ENCODE measurements around the gene E2F4. TPM values are rescaled to one million over a fixed set of nuclear protein-coding genes. Genes with fewer than 3 reads are reported as not detected.

E2F4 gene
- polyA plus RNA-seq, 1 experiment = 83.2 TPM

DNA sequence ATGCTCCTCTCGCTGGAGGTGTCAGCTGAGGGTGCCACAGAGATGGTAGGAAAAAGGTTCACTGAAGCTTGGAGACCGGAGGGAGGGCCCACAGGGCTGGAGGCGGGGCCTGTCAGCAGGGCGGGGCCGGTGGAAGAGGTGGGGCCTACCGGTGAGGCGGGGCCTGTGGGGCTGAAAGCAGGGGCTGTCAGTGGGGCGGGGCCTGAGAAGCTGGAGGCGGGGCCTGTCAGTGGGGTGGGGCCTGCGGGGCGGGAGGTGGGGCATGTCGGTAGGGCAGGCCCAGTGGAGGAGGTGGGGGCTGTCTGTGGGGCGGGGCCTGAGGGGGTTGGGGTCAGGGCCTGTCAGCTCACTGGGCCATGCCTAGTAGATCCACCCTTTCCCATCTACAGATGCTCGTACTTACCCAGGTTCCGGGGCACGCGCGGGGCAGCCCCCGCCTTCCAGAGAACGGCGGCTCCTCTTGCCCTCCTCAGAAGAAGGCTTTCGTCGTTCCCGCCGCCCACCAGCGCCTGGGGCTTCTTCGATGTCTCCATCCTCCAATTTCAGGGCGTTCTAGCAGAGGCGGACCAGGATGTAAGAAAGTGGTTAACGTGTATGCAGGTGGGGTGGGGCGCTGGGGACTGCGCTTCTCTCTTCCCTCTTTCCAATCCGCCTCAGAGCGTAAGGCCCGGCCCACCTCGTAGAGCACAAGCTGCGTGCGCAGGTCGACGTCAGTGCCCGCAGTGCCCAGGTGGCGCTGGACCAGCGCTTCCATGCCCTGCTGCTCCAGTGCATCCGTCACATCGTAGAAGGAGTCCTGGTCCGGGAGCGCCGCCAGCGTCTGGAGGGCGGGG, 44.8 kb downstream of the E2F4 start:
- TF ChIP-seq, protein P1, sequence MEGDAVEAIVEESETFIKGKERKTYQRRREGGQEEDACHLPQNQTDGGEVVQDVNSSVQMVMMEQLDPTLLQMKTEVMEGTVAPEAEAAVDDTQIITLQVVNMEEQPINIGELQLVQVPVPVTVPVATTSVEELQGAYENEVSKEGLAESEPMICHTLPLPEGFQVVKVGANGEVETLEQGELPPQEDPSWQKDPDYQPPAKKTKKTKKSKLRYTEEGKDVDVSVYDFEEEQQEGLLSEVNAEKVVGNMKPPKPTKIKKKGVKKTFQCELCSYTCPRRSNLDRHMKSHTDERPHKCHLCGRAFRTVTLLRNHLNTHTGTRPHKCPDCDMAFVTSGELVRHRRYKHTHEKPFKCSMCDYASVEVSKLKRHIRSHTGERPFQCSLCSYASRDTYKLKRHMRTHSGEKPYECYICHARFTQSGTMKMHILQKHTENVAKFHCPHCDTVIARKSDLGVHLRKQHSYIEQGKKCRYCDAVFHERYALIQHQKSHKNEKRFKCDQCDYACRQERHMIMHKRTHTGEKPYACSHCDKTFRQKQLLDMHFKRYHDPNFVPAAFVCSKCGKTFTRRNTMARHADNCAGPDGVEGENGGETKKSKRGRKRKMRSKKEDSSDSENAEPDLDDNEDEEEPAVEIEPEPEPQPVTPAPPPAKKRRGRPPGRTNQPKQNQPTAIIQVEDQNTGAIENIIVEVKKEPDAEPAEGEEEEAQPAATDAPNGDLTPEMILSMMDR (IDR thresholded peaks at IDR 0.05; ENCODE audit: insufficient read depth, low read depth, low read length) = no peak
- no peak overlapping the region for H3K4me3 ChIP-seq (ENCODE audit: low read depth, low read length)
- peaks cover 39% of the 10 kb centered on the region for H3K36me3 ChIP-seq (ENCODE audit: control insufficient read depth, insufficient read depth, low read length)
- no peak for DNase-seq (ENCODE audit: low read depth)
- ChIA-PET CTCF (no interaction called here), POLR2A (no interaction called here)
- no peaks in the 10 kb centered on the region for H3K27me3 ChIP-seq (ENCODE audit: control insufficient read depth, insufficient read depth, low read length)

DNA sequence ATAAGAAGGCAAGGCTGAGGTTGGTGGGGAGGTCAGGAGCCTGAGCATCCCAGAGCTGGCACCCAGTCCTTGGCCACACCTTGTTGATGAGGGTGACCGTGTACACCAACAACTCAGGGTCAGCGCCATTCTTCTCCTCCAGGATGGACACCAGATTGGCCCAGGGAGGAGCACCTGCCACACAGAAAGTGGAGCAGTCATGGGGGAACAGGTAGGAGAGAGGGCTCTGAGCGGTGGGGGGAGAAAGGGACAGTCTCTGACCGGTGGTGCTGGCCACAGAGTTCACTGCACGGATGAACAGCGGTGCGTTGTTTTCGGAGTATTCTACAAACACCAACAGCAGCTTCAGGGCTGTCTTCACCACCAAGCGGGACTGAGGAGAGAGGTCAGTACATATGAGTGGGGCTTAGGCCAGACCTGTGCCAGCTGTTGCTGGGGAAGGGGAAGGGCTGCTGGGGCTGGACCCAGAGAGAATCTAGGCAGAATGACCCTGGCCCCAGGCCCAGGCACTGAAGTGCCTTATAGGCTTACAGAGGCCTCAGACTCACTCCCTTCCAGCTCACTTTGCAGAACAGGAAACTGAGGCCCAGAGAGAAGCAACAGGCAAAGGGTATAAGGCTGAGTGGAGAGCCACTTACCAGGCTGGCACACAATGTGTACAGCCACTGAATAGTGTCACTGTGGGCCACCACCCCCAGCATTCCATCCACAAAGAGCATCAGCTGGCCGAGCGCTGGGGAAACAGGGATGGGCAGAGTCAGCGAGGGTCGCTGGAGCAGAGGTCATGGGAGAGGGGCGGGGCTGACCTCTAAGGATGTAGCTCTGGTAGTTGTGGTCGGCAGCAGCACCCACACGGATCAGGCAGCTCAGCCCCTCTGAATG, 45.7 kb downstream of the E2F4 start:
- ChIA-PET POLR2A (no interaction called here), CTCF (interaction anchor here (0.6 to 2.0 kb wide), 3 partner anchors 10 to 111 kb away, joined by 4 to 15 read pairs (median 5); partner anchors contain the start of gene TMEM208)
- H3K4me3 ChIP-seq (ENCODE audit: low read depth, low read length) = no peak overlapping the region
- DNase-seq (ENCODE audit: low read depth) = no peak
- peaks cover 37% of the 10 kb centered on the region for H3K36me3 ChIP-seq (ENCODE audit: control insufficient read depth, insufficient read depth, low read length)
- TF ChIP-seq, protein P1 (IDR thresholded peaks at IDR 0.05; ENCODE audit: insufficient read depth, low read depth, low read length) = no peak
- H3K27me3 ChIP-seq (ENCODE audit: control insufficient read depth, insufficient read depth, low read length) = no peaks in the 10 kb centered on the region

DNA sequence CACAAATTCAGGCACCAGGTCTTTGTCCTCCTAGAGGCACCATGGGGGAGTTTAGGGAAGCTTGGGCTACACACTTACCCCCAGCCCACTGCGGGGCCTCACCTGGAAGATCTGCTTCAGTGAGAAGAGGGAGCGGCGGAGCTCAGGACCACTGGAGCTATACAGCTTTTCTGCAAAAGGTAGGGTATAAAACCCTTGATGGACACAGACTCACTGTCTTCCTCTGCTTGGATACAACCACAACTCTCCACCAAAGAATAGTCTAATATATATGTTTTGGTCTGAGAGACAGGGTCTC, 46.3 kb downstream of the E2F4 start:
- ChIA-PET POLR2A (no interaction called here), CTCF (interaction anchor here (2.0 kb wide), 1 partner anchor 11 kb away, joined by 15 read pairs; the partner anchor contains the start of gene TMEM208)
- Histone ChIP-seq H3K36me3 (ENCODE audit: control insufficient read depth, insufficient read depth, low read length) (peaks cover 37% of the 10 kb centered on the region), H3K4me3 (ENCODE audit: low read depth, low read length) (no peak overlapping the region), H3K27me3 (ENCODE audit: control insufficient read depth, insufficient read depth, low read length) (no peaks in the 10 kb centered on the region)
- no peak for DNase-seq (ENCODE audit: low read depth)
- TF ChIP-seq, protein P1 (IDR thresholded peaks at IDR 0.05; ENCODE audit: insufficient read depth, low read depth, low read length) = no peak

DNA sequence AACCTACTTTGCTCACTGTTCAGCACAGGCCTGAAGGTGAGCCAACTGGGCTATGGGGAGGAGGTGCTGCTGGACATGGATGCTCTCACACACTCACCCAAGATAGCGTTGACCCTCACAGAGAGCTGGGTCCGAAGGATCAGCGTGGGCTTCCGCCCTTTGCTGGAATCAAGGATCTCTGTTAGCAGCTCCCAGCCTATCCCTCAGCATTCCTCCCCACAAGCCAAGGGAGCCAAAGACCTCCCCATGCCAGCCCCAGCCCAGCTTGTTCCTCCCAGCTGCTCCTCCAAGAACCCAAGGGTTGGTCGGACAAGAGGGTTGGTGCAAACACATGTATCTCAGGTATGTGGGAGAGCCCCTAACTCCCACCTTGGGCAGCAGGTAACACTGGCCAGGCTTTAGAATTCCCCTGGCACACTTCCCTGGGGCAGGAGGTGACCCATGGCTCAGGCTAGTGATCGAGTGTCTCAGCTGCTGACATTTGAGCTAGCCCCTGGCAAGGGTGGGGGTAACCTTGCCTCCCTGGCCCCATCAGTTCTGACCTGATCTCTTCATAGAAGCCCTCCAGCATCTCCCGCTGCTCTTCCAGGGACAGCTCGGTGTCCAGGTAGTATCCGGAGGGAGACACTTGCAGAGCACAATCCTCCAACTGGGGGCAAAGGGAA, 47.0 kb downstream of the E2F4 start:
- POLR2A ChIA-PET = no interaction called here
- CTCF ChIA-PET = interaction anchor here (0.7 to 2.0 kb wide), 3 partner anchors 12 to 70 kb away, joined by 3 to 15 read pairs (median 3); partner anchors contain the start of gene TMEM208
- Histone ChIP-seq H3K4me3 (ENCODE audit: low read depth, low read length) (no peak overlapping the region), H3K27me3 (ENCODE audit: control insufficient read depth, insufficient read depth, low read length) (no peaks in the 10 kb centered on the region), H3K36me3 (ENCODE audit: control insufficient read depth, insufficient read depth, low read length) (peaks cover 35% of the 10 kb centered on the region)
- DNase-seq (ENCODE audit: low read depth) = no peak
- TF ChIP-seq, protein P1 (IDR thresholded peaks at IDR 0.05; ENCODE audit: insufficient read depth, low read depth, low read length) = no peak
